ENCODE data around the gene OVAAL. TPM values are rescaled to one million over a fixed set of nuclear protein-coding genes. Genes with fewer than 3 reads are reported as not detected.
A peak's percentile ranks its signal among the peaks of the same experiment; 100 is the strongest.

The OVAAL gene
- total RNA-seq, 1 donor from 2014 or later: not detected

DNA sequence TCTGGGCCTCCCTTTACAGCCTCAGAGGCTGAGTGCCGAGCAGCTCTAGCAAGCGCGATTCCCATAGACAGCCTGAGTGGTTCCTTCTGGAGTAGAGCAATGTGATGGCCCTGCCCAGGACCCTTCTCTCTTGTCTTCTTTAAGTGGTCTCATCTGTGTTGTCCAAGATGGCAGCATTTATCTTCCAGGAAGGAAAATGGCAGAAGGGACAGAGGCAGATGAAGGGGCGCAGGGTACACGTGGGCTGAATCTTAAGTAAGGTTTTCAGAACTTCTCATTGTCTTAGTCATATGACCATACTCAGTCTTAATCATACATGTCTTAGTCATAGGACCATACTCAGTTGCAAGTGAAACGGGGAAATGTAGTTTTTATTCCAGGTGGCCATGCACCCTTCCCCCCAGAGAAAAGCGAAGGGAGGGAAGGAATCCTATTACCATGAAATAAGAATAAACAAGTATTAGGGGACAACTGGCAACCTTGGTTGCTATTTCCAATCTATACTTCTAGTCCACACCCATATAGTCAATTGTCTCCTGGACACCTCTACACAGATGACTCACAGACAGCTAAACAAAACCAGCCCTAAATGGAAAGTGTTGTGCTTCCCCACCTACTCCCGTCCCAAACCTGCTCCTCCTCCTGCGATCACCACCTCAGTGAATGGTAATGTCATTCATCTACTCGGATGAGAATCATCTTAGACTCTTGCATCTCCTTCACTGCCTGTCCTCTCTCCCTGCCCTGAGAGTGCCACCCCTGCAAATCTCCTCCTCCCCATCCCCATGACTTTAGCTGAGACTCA lies 13.3 kb downstream of the OVAAL start:
- H3K9me3 Mint-ChIP-seq: no peaks in the 10 kb centered on the region
- no peak overlapping the region for H3K4me3 Mint-ChIP-seq
- no peak for TF ChIP-seq CTCF (conservative IDR thresholded peaks at IDR 0.05)
- H3K27me3 Mint-ChIP-seq (ENCODE audit: low read depth): peaks cover 3% of the 10 kb centered on the region
- no peak for DNase-seq (ENCODE audit: low read depth, low spot score)
- H3K4me1 Mint-ChIP-seq: peaks cover 7% of the 10 kb centered on the region
- no peaks in the 10 kb centered on the region for H3K36me3 Mint-ChIP-seq (ENCODE audit: low read depth)
- no peak overlapping the region for H3K27ac Mint-ChIP-seq (ENCODE audit: unreplicated experiment)

DNA sequence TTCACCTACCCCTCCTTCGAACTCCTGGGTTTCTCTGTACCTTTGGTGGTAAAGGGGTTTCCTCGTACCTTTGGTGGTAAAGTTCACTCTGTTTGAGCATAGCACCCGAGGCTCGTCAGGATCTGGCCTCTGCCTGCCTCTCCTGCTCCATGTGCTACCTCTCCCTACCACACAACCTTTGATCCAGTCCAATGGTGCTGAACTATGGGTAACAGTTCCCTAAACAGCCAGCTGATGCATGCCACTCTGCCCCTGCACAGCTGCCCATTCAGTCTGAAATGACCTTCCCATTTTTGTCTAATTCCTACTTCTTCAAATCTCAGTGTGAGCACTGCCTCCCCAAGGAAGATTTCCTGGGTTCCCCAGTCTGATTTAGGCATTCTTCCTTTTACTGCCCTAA lies 14.0 kb downstream of the OVAAL start:
- H3K27ac Mint-ChIP-seq (ENCODE audit: unreplicated experiment): no peak overlapping the region
- peaks cover under 1% of the 10 kb centered on the region for H3K4me1 Mint-ChIP-seq
- H3K27me3 Mint-ChIP-seq (ENCODE audit: low read depth): peaks cover 3% of the 10 kb centered on the region
- TF ChIP-seq CTCF (conservative IDR thresholded peaks at IDR 0.05): no peak
- no peaks in the 10 kb centered on the region for H3K36me3 Mint-ChIP-seq (ENCODE audit: low read depth)
- H3K4me3 Mint-ChIP-seq: no peak overlapping the region
- DNase-seq (ENCODE audit: low read depth, low spot score): no peak
- H3K9me3 Mint-ChIP-seq: no peaks in the 10 kb centered on the region

- no peaks in the 10 kb centered on the region for H3K4me1 Mint-ChIP-seq
These were observed 15.4 kb downstream of the OVAAL start for GRCh38 chr1:180574031-180574713.

GRCh38 chr1:180577361-180577760 lies 18.6 kb downstream of the OVAAL start:
- DNase-seq (ENCODE audit: low read depth, low spot score): no peak
- H3K9me3 Mint-ChIP-seq: no peaks in the 10 kb centered on the region
- H3K4me3 Mint-ChIP-seq: no peak overlapping the region
- no peak for TF ChIP-seq CTCF (conservative IDR thresholded peaks at IDR 0.05)
- H3K4me1 Mint-ChIP-seq: peaks cover 13% of the 10 kb centered on the region
- H3K27ac Mint-ChIP-seq (ENCODE audit: unreplicated experiment): peak overlapping the region; percentile 83
- peaks cover under 1% of the 10 kb centered on the region for H3K27me3 Mint-ChIP-seq (ENCODE audit: low read depth)
- no peaks in the 10 kb centered on the region for H3K36me3 Mint-ChIP-seq (ENCODE audit: low read depth)

More at GRCh38 chr1:180574031-180574713, 15.4 kb downstream of the OVAAL start:
- Mint-ChIP-seq H3K9me3 (no peaks in the 10 kb centered on the region), H3K27me3 (ENCODE audit: low read depth) (peaks cover 3% of the 10 kb centered on the region), H3K27ac (ENCODE audit: unreplicated experiment) (no peak overlapping the region), H3K4me3 (no peak overlapping the region), H3K36me3 (ENCODE audit: low read depth) (no peaks in the 10 kb centered on the region)
- no peak for TF ChIP-seq CTCF (conservative IDR thresholded peaks at IDR 0.05)
- no peak for DNase-seq (ENCODE audit: low read depth, low spot score)

- Mint-ChIP-seq H3K36me3 (ENCODE audit: low read depth) (no peaks in the 10 kb centered on the region), H3K9me3 (no peaks in the 10 kb centered on the region), H3K4me1 (peaks cover 13% of the 10 kb centered on the region), H3K27me3 (ENCODE audit: low read depth) (no peaks in the 10 kb centered on the region), H3K4me3 (no peak overlapping the region), H3K27ac (ENCODE audit: unreplicated experiment) (no peak overlapping the region)
- no peak for TF ChIP-seq CTCF (conservative IDR thresholded peaks at IDR 0.05)
- DNase-seq (ENCODE audit: low read depth, low spot score): peak; percentile 6
These were observed 21.3 kb downstream of the OVAAL start for GRCh38 chr1:180579961-180580611.

All from neural crest cell (in vitro differentiated cells).